Hepatocyte (in vitro differentiated cells): ENCODE data around the gene PIRT.

Source experiments
- CTCF ChIP-seq: fragments of 200-600 bp; sonication (generic); IDR thresholded peaks from 2 replicates; pipeline ENCODE4 v1.5.1; 2016; ENCODE audit warnings: antibody characterized with exemption, mild to moderate bottlenecking; ENCODE audit not compliant: poor library complexity
- EZH2 ChIP-seq: fragments of 200-600 bp; sonication (generic); IDR thresholded peaks from 2 replicates; pipeline ENCODE4 v1.6.1; 2016; ENCODE audit warnings: antibody characterized with exemption, mild to moderate bottlenecking, borderline replicate concordance

GRCh38 chr17:10787306-10788045, 50.4 kb downstream of the PIRT start:
- TF ChIP-seq CTCF (no peak), EZH2 (no peak)
